HEK293 (cell line): ENCODE measurements around the gene VSIG8.
A peak's percentile ranks its signal among the peaks of the same experiment; 100 is the strongest.

Source experiments
- CTCF ChIA-PET: fragments of 350-600 bp; formaldehyde crosslinking; extraction: SDS; loops from one replicate; lab custom pipeline; 2021; ENCODE audit warnings: antibody characterized with exemption; lab: Yijun Ruan, JAX
- POLR2A ChIA-PET: fragments of 300-600 bp; formaldehyde crosslinking; extraction: SDS; loops from one replicate; lab custom pipeline; 2020; ENCODE audit warnings: antibody characterized with exemption, inconsistent platforms; lab: Yijun Ruan, JAX
- H3K27ac ChIP-seq: fragments of 200-500 bp; sonication (Bioruptor generic); 2 replicates; pipeline ENCODE4 v1.5.1; 2014; ENCODE audit warnings: low read depth, low read length, control low read depth, inconsistent platforms; ENCODE audit errors: extremely low read depth
- H3K36me3 ChIP-seq, 2 experiments: fragments of 200-500 bp in 1 of 2; sonication (Bioruptor generic) in 1 of 2; 1 replicate in 1 of 2; 2 replicates in 1 of 2; pipeline ENCODE4 v1.5.1; 2014 to 2017; ENCODE audit warnings: inconsistent platforms in 2 of 2, low read length in 2 of 2; ENCODE audit not compliant: control insufficient read depth in 2 of 2, insufficient read depth in 1 of 2
- H3K4me1 ChIP-seq: fragments of 200-500 bp; sonication (Bioruptor generic); 2 replicates; pipeline ENCODE4 v1.5.1; 2014; ENCODE audit warnings: mild to moderate bottlenecking, low read length, inconsistent platforms; ENCODE audit not compliant: control insufficient read depth, insufficient read depth
- H3K4me3 ChIP-seq: 2 replicates; pipeline ENCODE4 v1.5.1; 2011; ENCODE audit warnings: low read depth, mild to moderate bottlenecking, control low read depth, low read length, moderate library complexity
- H3K9me3 ChIP-seq: fragments of 200-500 bp; sonication (Bioruptor generic); 2 replicates; pipeline ENCODE4 v1.5.1; 2014; ENCODE audit warnings: low read depth, low read length, inconsistent platforms; ENCODE audit not compliant: control insufficient read depth, insufficient read depth
- BCL11A ChIP-seq: fragments of 450-650 bp; formaldehyde crosslinking; IDR thresholded peaks from 2 replicates; pipeline ENCODE4 v1.5.1; 2016; ENCODE audit warnings: low read depth, missing biosample characterization, missing genetic modification characterization
- BCL6B ChIP-seq: fragments of 450-650 bp; formaldehyde crosslinking; IDR thresholded peaks from 2 replicates; pipeline ENCODE4 v1.5.1; 2017; ENCODE audit warnings: missing biosample characterization, missing genetic modification characterization
- ELK4 ChIP-seq: IDR thresholded peaks from 2 replicates; pipeline ENCODE4 v1.6.1; 2011; ENCODE audit warnings: mild to moderate bottlenecking, low read depth, low read length, borderline replicate concordance
- ZBTB10 ChIP-seq: fragments of 450-650 bp; formaldehyde crosslinking; IDR thresholded peaks from 2 replicates; pipeline ENCODE4 v1.5.1; 2016; ENCODE audit warnings: missing biosample characterization, missing genetic modification characterization
- ZEB2 ChIP-seq: fragments of 450-650 bp; formaldehyde crosslinking; IDR thresholded peaks from 2 replicates; pipeline ENCODE4 v1.5.1; 2016; ENCODE audit warnings: missing biosample characterization, missing genetic modification characterization
- ZFHX2 ChIP-seq: fragments of 450-650 bp; formaldehyde crosslinking; conservative IDR thresholded peaks from 2 replicates; pipeline ENCODE4 v1.5.1; 2016; ENCODE audit warnings: missing biosample characterization, missing genetic modification characterization
- ZNF114 ChIP-seq: fragments of 450-650 bp; formaldehyde crosslinking; IDR thresholded peaks from 2 replicates; pipeline ENCODE4 v1.5.0; 2017; ENCODE audit warnings: missing biosample characterization, missing genetic modification characterization
- ZNF2 ChIP-seq: fragments of 450-650 bp; formaldehyde crosslinking; IDR thresholded peaks from 2 replicates; pipeline ENCODE4 v1.5.1; 2016; ENCODE audit warnings: missing biosample characterization, missing genetic modification characterization
- ZNF266 ChIP-seq: fragments of 450-650 bp; formaldehyde crosslinking; IDR thresholded peaks from 2 replicates; pipeline ENCODE4 v1.5.1; 2016; ENCODE audit warnings: missing biosample characterization, missing genetic modification characterization, low read depth
- ZNF391 ChIP-seq: fragments of 450-650 bp; formaldehyde crosslinking; IDR thresholded peaks from 2 replicates; pipeline ENCODE4 v1.5.1; 2016; ENCODE audit warnings: low read depth, missing biosample characterization, missing genetic modification characterization, borderline replicate concordance
- ZNF404 ChIP-seq: fragments of 450-650 bp; formaldehyde crosslinking; IDR thresholded peaks from 2 replicates; pipeline ENCODE4 v1.5.1; 2017; ENCODE audit warnings: missing biosample characterization, missing genetic modification characterization
- ZNF416 ChIP-seq: fragments of 450-650 bp; formaldehyde crosslinking; IDR thresholded peaks from 2 replicates; pipeline ENCODE4 v1.5.1; 2016; ENCODE audit warnings: missing biosample characterization, missing genetic modification characterization
- ZNF488 ChIP-seq: fragments of 450-650 bp; formaldehyde crosslinking; IDR thresholded peaks from 2 replicates; pipeline ENCODE4 v1.5.1; 2016; ENCODE audit warnings: missing biosample characterization, missing genetic modification characterization
- ZNF571 ChIP-seq: fragments of 450-650 bp; formaldehyde crosslinking; IDR thresholded peaks from 2 replicates; pipeline ENCODE4 v1.5.0; 2017; ENCODE audit warnings: missing biosample characterization, missing genetic modification characterization
- ZNF658 ChIP-seq: fragments of 450-650 bp; formaldehyde crosslinking; IDR thresholded peaks from 2 replicates; pipeline ENCODE4; 2016; ENCODE audit warnings: missing biosample characterization, missing genetic modification characterization
- ZNF664 ChIP-seq: fragments of 450-650 bp; formaldehyde crosslinking; IDR thresholded peaks from 2 replicates; pipeline ENCODE4 v1.5.1; 2016; ENCODE audit warnings: missing biosample characterization, missing genetic modification characterization
- ZNF830 ChIP-seq: fragments of 450-650 bp; IDR thresholded peaks from 2 replicates; pipeline ENCODE4 v1.5.0; 2018; ENCODE audit warnings: missing biosample characterization, missing genetic modification characterization, low read depth, mild to moderate bottlenecking, moderate library complexity

VSIG8 gene

GRCh38 chr1:159853417-159854115 lies 8.9 kb downstream of the VSIG8 start:
- no peak overlapping the region for H3K4me3 ChIP-seq
- POLR2A ChIA-PET = interaction anchor here (0.8 to 1.3 kb wide), 3 partner anchors 12 to 69 kb away, joined by 3 to 5 read pairs (median 5); no protein-coding TSS in a partner anchor
- 0 out of 2 replicates have a peak, but pooled peaks cover 4% of the 10 kb centered on the region for H3K4me1 ChIP-seq
- no peaks in the 10 kb centered on the region for H3K9me3 ChIP-seq
- TF ChIP-seq ZNF266 (tag by site-specific recombination) (no peak), ZNF830 (tag by site-specific recombination) (no peak), BCL11A (tag by site-specific recombination) (no peak), ZFHX2 (tag by site-specific recombination) (no peak), ZEB2 (no peak), ZNF416 (tag by site-specific recombination) (no peak), ZNF2 (tag by site-specific recombination) (no peak), ZNF488 (tag by site-specific recombination) (no peak), ZNF571 (tag by site-specific recombination) (no peak), ZNF391 (tag by site-specific recombination) (no peak), ZNF114 (no peak), ZBTB10 (no peak), ZNF658 (tag by site-specific recombination) (no peak), BCL6B (no peak), ZNF404 (tag by site-specific recombination) (no peak)
- no peak overlapping the region for H3K27ac ChIP-seq
- CTCF ChIA-PET = interaction anchor here (0.6 to 1.7 kb wide), 9 partner anchors 12 to 92 kb away, joined by 3 to 5 read pairs (median 3); no protein-coding TSS in a partner anchor
- H3K36me3 ChIP-seq = no peaks in the 10 kb centered on the region

- H3K36me3 ChIP-seq = no peaks in the 10 kb centered on the region
- H3K9me3 ChIP-seq = no peaks in the 10 kb centered on the region
- H3K27ac ChIP-seq = no peak overlapping the region
- POLR2A ChIA-PET = interaction anchor here (1.5 kb wide), 1 partner anchor 73 kb away, joined by 3 read pairs; the partner anchor contains the start of gene TAGLN2
- CTCF ChIA-PET = interaction anchor here (0.7 to 1.9 kb wide), 7 partner anchors 9 to 600 kb away, joined by 3 to 5 read pairs (median 4); no protein-coding TSS in a partner anchor
- no peak overlapping the region for H3K4me3 ChIP-seq
- 0 out of 2 replicates have a peak, but pooled peaks cover 4% of the 10 kb centered on the region for H3K4me1 ChIP-seq
- TF ChIP-seq ZNF664 (tag by site-specific recombination) (peak; percentile 38; the same call in 1 of the 2 replicates), ELK4 (no peak)
Observed at GRCh38 chr1:159851407-159851806, 11.1 kb downstream of the VSIG8 start.
